Small intestine (tissue), 7 donors: ENCODE measurements around the gene COPS4. TPM values are rescaled to one million over a fixed set of nuclear protein-coding genes. Genes with fewer than 3 reads are reported as not detected.
A peak's percentile ranks its signal among the peaks of the same experiment; 100 is the strongest.
"Not testable (repeated sequence)": the region's sequence is repeated elsewhere in the genome, so short reads cannot be mapped to it uniquely, and the experiment has no call there.

Experiments
- DNase-seq, 2 donors: peaks; one replicate each; pipeline versions ENCODE4 v3.0.0 to v3.0.0-alpha.2; 2013
- FAIRE-seq: peaks from 2 replicates; lab custom pipeline; 2012; peaks lifted over from hg19 to GRCh38; lab: Jason Lieb, UNC
- H3K27ac ChIP-seq, 3 donors: one replicate each; pipeline ENCODE4 v1.5.1; 2013; ENCODE audit warnings: low read length in 2 of 3, mild to moderate bottlenecking in 2 of 3, control low read depth in 1 of 3, inconsistent platforms in 1 of 3, low read depth in 1 of 3, moderate library complexity in 1 of 3
- H3K27me3 ChIP-seq, 3 donors: one replicate each; pipeline ENCODE4 v1.6.1; 2013; ENCODE audit warnings: low read length in 3 of 3, inconsistent platforms in 1 of 3; ENCODE audit not compliant: control insufficient read depth in 3 of 3, insufficient read depth in 3 of 3
- H3K36me3 ChIP-seq, 3 donors: one replicate each; pipeline ENCODE4 v1.6.1; 2013; ENCODE audit warnings: low read length in 3 of 3, inconsistent platforms in 1 of 3, low read depth in 1 of 3, mild to moderate bottlenecking in 1 of 3, moderate library complexity in 1 of 3; ENCODE audit not compliant: control insufficient read depth in 3 of 3, insufficient read depth in 2 of 3
- H3K4me1 ChIP-seq, 3 donors: one replicate each; pipeline ENCODE4 v1.6.1; 2013; ENCODE audit warnings: low read length in 2 of 3, inconsistent platforms in 1 of 3, low read depth in 1 of 3, mild to moderate bottlenecking in 1 of 3, moderate library complexity in 1 of 3; ENCODE audit not compliant: control insufficient read depth in 3 of 3, insufficient read depth in 2 of 3
- H3K4me3 ChIP-seq, 3 donors: one replicate each; pipeline ENCODE4 v1.5.1; 2013; ENCODE audit warnings: low read length in 3 of 3, control low read depth in 1 of 3, inconsistent platforms in 1 of 3, low read depth in 1 of 3, mild to moderate bottlenecking in 1 of 3, moderate library complexity in 1 of 3
- H3K9me3 ChIP-seq, 2 donors: one replicate each; pipeline ENCODE4 v1.6.1; 2013; ENCODE audit warnings: low read depth in 1 of 2, low read length in 1 of 2; ENCODE audit not compliant: control insufficient read depth in 2 of 2, insufficient read depth in 1 of 2
- WGBS, 3 donors: extraction: QIAGEN DNeasy Blood & Tissue Kit; methylation state at CpG; one replicate each; pipeline ENCODE4 v1.1.7; 2013; 5-methylcytosine and 5-hydroxymethylcytosine counted together
- polyA plus RNA-seq, 4 donors: library from polyadenylated mRNA; stranded (reverse) in 3 of 4; unstranded in 1 of 4; fragments of 200-250 nt in 3 of 4; fragments of 120-200 nt in 1 of 4; gene quantifications; one replicate each; pipeline versions ENCODE4 v1.2.1 to v1.2.3, GENCODE V29; 2013
- donor health status: healthy with polysubstance abuse.
- donor health status: control.
- donor health status: control.
- donor health status: Bipolar disorder and iron deficiency.
- donor health status: healthy.

The COPS4 gene
- polyA plus RNA-seq, 4 donors: 23.5 to 46.9 (median 31.4) TPM

- FAIRE-seq: no peak
- no peak for DNase-seq
- Histone ChIP-seq H3K4me3 (no peak overlapping the region), H3K27me3 (no peaks in the 10 kb centered on the region), H3K9me3 (no peaks in the 10 kb centered on the region), H3K27ac (no peak overlapping the region), H3K4me1 (no peaks in the 10 kb centered on the region), H3K36me3 (peaks cover 7 to 39% (median 7%) of the 10 kb centered on the region in 3 donors)
- 85 to 97% (median 90%) methylated on average over 4 of the region's 4 CpGs for WGBS, 3 donors
These were observed 27.8 kb downstream of the COPS4 start for GRCh38 chr4:83062739-83063138.

GRCh38 chr4:83065266-83065665 is 30.3 kb downstream of the COPS4 start:
- DNase-seq (no peak), FAIRE-seq (no peak)
- Histone ChIP-seq H3K9me3 (no peaks in the 10 kb centered on the region), H3K4me1 (no peaks in the 10 kb centered on the region), H3K4me3 (no peak overlapping the region), H3K36me3 (peaks cover 7 to 35% (median 11%) of the 10 kb centered on the region in 3 donors), H3K27ac (no peak overlapping the region), H3K27me3 (no peaks in the 10 kb centered on the region)
- WGBS, 3 donors: 88 to 100% (median 100%) methylated on average over 1 of the region's 1 CpG

GRCh38 chr4:83067058-83067639 is 32.2 kb downstream of the COPS4 start:
- no peak overlapping the region for H3K27ac ChIP-seq
- H3K4me3 ChIP-seq: no peak overlapping the region
- H3K36me3 ChIP-seq: peaks cover 5 to 35% (median 11%) of the 10 kb centered on the region in 3 donors
- no peaks in the 10 kb centered on the region for H3K27me3 ChIP-seq
- H3K4me1 ChIP-seq: no peaks in the 10 kb centered on the region
- DNase-seq (no peak), FAIRE-seq (no peak)
- 57 to 80% (median 66%) methylated on average over 9 to 10 of the region's 10 CpGs for WGBS, 3 donors
- no peaks in the 10 kb centered on the region for H3K9me3 ChIP-seq

- no peak overlapping the region for H3K27ac ChIP-seq
- H3K36me3 ChIP-seq: peaks cover 3 to 21% (median 9%) of the 10 kb centered on the region in 3 donors
- H3K9me3 ChIP-seq: no peaks in the 10 kb centered on the region
- no peaks in the 10 kb centered on the region for H3K4me1 ChIP-seq
- 87 to 97% (median 96%) methylated on average over 1 of the region's 1 CpG for WGBS, 3 donors
- FAIRE-seq: no peak
- H3K4me3 ChIP-seq: no peak overlapping the region
- no peaks in the 10 kb centered on the region for H3K27me3 ChIP-seq
- DNase-seq: no peak
These were observed 36.1 kb downstream of the COPS4 start for GRCh38 chr4:83071116-83071515.

- Histone ChIP-seq H3K27me3 (no peaks in the 10 kb centered on the region), H3K36me3 (peaks cover 0 to 22% (median 4%) of the 10 kb centered on the region in 3 donors), H3K4me1 (no peaks in the 10 kb centered on the region), H3K27ac (no peak overlapping the region), H3K4me3 (no peak overlapping the region), H3K9me3 (no peaks in the 10 kb centered on the region)
- WGBS, 3 donors: 65 to 74% (median 72%) methylated on average over 9 to 10 of the region's 10 CpGs
- DNase-seq (peak; percentile 78 to 85), FAIRE-seq (peak; percentile 87)
These were observed 39.2 kb downstream of the COPS4 start for GRCh38 chr4:83074086-83074704.

GRCh38 chr4:83074783-83075182 is 39.8 kb downstream of the COPS4 start:
- WGBS, 3 donors: 88 to 91% (median 90%) methylated on average over 7 of the region's 7 CpGs
- not testable (repeated sequence) for H3K27ac ChIP-seq, H3K4me1 ChIP-seq, FAIRE-seq, H3K27me3 ChIP-seq, H3K4me3 ChIP-seq, H3K9me3 ChIP-seq, DNase-seq
- peaks cover 0 to 22% (median 2%) of the 10 kb centered on the region in 3 donors for H3K36me3 ChIP-seq

GRCh38 chr4:83075311-83076095 is 40.5 kb downstream of the COPS4 start:
- no peak for FAIRE-seq
- H3K36me3 ChIP-seq: peaks cover 0 to 22% (median 2%) of the 10 kb centered on the region in 3 donors
- no peak overlapping the region for H3K27ac ChIP-seq
- H3K4me3 ChIP-seq: no peak overlapping the region
- no peak for DNase-seq
- no peaks in the 10 kb centered on the region for H3K4me1 ChIP-seq
- H3K9me3 ChIP-seq: no peaks in the 10 kb centered on the region
- H3K27me3 ChIP-seq: no peaks in the 10 kb centered on the region
- WGBS, 3 donors: 66 to 86% (median 77%) methylated on average over 4 of the region's 4 CpGs

GRCh38 chr4:83080561-83080960 is 45.6 kb downstream of the COPS4 start:
- 90 to 93% (median 90%) methylated on average over 6 of the region's 6 CpGs for WGBS, 3 donors
- no peak overlapping the region for H3K4me3 ChIP-seq
- FAIRE-seq: no peak

More at GRCh38 chr4:83080561-83080960, 45.6 kb downstream of the COPS4 start:
- Histone ChIP-seq H3K4me1 (no peaks in the 10 kb centered on the region), H3K36me3 (peaks cover 0 to 15% (median 0%) of the 10 kb centered on the region in 3 donors), H3K9me3 (peaks cover 0 to 6% of the 10 kb centered on the region in 2 donors), H3K27me3 (no peaks in the 10 kb centered on the region), H3K27ac (no peak overlapping the region)
- DNase-seq: no peak
